Fibroblast of villous mesenchyme (primary cell): ENCODE measurements around the gene ZNF746. TPM values are rescaled to one million over a fixed set of nuclear protein-coding genes. Genes with fewer than 3 reads are reported as not detected.

Experiments
- DNase-seq: peaks from one replicate; pipeline ENCODE4 v3.0.0-alpha.2; 2010; ENCODE audit warnings: low read depth
- H3K4me3 ChIP-seq: 2 replicates; pipeline ENCODE4 v1.5.1; 2011; ENCODE audit warnings: low read depth, mild to moderate bottlenecking, low read length
- total RNA-seq: library from RNA; depleted of rRNA; stranded (reverse); fragments of >200 nt; gene quantifications from 2 replicates; pipeline ENCODE4 v1.2.3, GENCODE V29; 2012
- TF ChIP-seq, protein P1 (sequence below): IDR thresholded peaks from 2 replicates; pipeline ENCODE4 v1.5.1; 2012; ENCODE audit warnings: low read depth, mild to moderate bottlenecking, low read length; ENCODE audit not compliant: insufficient read depth

Gene ZNF746
- total RNA-seq, 1 donor: 24.2 TPM

DNA sequence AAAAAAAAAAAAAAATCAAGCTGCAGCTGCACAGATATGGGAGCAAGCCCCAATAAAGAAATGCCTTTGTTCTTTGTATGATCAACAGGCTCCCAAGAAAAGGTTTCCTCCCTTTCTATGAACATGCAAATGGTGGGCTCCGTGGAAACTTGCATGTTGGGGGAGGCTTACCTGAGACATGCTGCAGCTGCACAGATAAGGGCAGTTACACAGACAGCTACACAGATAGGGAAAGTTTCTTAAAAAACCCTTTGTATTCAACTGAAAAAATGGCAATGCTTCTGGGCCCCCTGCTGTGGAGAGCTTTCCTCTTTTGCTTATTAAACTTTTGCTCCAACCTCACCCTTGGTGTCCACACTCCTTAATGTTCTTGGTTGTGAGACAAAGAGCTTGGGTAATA is 29.8 kb upstream of the ZNF746 start:
- TF ChIP-seq, protein P1, sequence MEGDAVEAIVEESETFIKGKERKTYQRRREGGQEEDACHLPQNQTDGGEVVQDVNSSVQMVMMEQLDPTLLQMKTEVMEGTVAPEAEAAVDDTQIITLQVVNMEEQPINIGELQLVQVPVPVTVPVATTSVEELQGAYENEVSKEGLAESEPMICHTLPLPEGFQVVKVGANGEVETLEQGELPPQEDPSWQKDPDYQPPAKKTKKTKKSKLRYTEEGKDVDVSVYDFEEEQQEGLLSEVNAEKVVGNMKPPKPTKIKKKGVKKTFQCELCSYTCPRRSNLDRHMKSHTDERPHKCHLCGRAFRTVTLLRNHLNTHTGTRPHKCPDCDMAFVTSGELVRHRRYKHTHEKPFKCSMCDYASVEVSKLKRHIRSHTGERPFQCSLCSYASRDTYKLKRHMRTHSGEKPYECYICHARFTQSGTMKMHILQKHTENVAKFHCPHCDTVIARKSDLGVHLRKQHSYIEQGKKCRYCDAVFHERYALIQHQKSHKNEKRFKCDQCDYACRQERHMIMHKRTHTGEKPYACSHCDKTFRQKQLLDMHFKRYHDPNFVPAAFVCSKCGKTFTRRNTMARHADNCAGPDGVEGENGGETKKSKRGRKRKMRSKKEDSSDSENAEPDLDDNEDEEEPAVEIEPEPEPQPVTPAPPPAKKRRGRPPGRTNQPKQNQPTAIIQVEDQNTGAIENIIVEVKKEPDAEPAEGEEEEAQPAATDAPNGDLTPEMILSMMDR: no peak
- H3K4me3 ChIP-seq: no peak overlapping the region
- no peak for DNase-seq

DNA sequence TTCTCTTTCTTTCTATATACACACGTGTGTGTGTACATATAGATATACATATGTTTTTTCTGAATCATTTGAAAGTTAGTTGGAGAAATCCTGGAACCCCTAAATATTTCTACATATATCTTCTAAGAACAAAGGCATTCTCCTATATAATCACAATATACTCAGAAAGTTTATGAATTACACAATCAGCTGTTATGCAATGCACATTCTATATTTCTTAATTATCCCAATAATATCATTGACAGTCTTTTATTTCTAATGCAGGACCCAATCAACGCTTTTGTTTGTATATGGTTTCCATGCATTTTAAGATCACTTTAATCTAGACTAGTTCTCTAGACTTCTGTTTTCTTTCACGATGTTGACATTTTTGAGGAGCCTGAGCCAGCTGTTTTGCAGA is 27.7 kb upstream of the ZNF746 start:
- peak; percentile 7 for DNase-seq
- TF ChIP-seq, protein P1: no peak
- H3K4me3 ChIP-seq: no peak overlapping the region

DNA sequence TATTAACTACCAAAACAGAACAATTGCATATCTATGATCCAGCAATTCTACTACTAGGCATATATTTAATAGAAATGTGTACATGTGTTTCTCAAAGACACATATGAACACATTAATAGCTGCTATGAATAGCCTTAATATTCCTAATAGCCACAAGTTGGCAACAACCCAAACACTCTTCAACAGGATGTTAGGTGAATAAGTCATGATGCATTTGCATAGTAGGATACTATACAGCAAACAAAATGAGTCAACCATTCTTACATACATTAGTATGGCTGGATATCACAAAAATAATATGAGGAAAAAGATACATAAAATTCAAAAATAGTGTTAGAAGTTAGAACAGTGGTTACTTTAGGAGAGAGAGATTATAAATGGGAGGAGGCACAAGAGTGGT is 26.8 kb upstream of the ZNF746 start:
- TF ChIP-seq, protein P1: no peak
- DNase-seq: no peak
- no peak overlapping the region for H3K4me3 ChIP-seq

DNA sequence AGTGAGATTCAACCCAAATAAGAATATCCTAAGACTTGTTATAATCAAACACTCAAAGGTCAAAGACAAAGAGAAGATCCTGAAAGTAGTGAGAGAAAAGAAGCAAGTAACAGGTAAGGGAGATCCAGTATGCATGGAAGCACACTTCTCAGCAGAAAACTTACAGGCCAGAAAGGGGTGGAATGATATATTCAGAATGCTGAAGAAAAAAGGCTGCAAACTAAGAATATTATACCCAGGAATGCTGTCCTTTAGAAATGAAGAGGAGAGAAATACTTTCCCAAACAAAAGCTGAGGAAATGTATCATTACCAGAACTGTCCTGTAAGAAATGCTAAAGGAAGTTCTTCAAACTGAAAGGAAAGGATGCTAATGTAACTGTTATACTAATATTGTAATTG is 12.6 kb upstream of the ZNF746 start:
- DNase-seq: no peak
- TF ChIP-seq, protein P1: no peak
- H3K4me3 ChIP-seq: no peak overlapping the region

DNA sequence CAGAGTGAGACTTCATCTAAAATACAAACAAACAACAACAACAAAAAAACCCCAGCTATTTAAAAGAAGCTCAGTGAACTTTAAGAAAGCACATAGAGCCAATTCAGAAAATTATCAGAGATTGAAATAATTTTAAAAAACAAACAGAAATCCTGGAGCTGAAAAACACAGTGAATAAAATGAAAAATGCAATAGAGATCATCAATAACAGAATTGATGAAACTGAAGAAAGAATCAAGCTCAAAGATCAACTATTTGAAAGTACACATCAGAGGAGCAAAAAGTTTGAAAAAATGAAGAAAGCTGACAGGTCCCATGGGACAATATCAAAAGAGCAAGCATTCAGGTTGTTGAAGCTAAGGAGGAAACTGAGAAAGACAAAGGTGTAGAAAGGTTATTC is 12.2 kb upstream of the ZNF746 start:
- TF ChIP-seq, protein P1: no peak
- no peak for DNase-seq
- H3K4me3 ChIP-seq: no peak overlapping the region

DNA sequence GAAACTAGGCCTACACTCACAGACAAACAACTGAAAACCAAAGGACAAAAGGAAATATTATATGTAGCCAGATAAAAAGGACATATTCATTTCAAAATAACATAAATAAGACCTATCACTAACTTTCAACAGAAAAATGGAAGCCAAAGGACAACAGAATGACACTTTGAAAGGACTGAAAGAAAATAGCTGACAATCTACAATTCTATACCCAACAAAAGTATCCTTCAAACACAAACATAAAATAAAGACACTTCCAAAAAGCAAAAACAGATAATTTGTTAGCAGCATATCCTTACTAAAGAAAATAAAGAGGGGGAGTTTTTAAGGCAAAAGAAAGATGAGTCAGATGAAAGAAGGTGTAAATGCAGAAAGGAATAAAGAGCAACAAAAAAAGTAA is 7.9 kb upstream of the ZNF746 start:
- no peak overlapping the region for H3K4me3 ChIP-seq
- TF ChIP-seq, protein P1: no peak
- no peak for DNase-seq

DNA sequence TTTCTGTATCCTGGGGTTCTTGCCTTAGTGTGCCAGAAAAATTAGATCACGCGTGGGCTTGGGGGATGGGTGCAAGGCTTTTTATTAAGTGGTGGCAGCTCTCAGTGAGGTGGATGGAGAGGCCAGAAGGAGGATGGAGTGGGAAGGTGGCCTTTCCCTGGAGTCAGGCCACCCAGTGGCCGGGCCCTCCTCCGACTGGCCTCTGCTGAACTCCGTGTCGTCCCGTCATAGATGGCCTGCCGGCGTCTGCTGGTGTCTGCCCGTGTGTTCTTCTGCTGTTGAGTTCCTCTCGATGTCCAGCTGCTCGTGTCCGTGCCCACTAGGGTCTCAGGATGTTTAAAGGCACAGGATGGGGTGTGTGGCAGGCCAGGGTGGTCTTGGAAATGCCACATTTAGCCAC is 4.0 kb upstream of the ZNF746 start:
- no peak overlapping the region for H3K4me3 ChIP-seq
- DNase-seq: no peak
- TF ChIP-seq, protein P1: no peak
